Erythroblast (primary cell): ENCODE results near the gene TAAR6.

Experiments
- GATA1 ChIP-seq: IDR thresholded peaks from 2 replicates; pipeline ENCODE4 v1.6.1; 2011; ENCODE audit warnings: low read depth, mild to moderate bottlenecking, control low read depth, low read length, moderate library complexity
- POLR2A ChIP-seq: IDR thresholded peaks from 2 replicates; pipeline ENCODE4 v1.6.1; 2011; ENCODE audit warnings: mild to moderate bottlenecking, low read length

GRCh38 chr6:132570221-132570777 is at the start of gene TAAR6:
- TF ChIP-seq POLR2A (no peak), GATA1 (no peak)
